Naive thymus-derived CD4-positive, alpha-beta T cell (primary cell): Measurements from ENCODE around the gene FAM185A. TPM values are rescaled to one million over a fixed set of nuclear protein-coding genes. Genes with fewer than 3 reads are reported as not detected.
"Not testable (repeated sequence)": the region's sequence is repeated elsewhere in the genome, so short reads cannot be mapped to it uniquely, and the experiment has no call there.

Experiments used
- ATAC-seq: fragments of 150-1000 bp; cut with Tn5 transposase; 2 replicates; pipeline ENCODE4 v1.10.0; 2021; ENCODE audit warnings: mild to moderate bottlenecking, moderate library complexity
- CTCF ChIA-PET: fragments of 350-600 bp; sonication (Branson Sonifier 250); formaldehyde crosslinking; loops from one replicate; lab custom pipeline; 2021; ENCODE audit warnings: antibody characterized with exemption; lab: Charles Lee
- POLR2A ChIA-PET: fragments of 350-600 bp; sonication (Branson Sonifier 250); formaldehyde crosslinking; loops from one replicate; lab custom pipeline; 2021; ENCODE audit warnings: antibody characterized with exemption, inconsistent platforms; lab: Charles Lee
- DNase-seq, 9 donors: peaks; one replicate each; pipeline versions ENCODE4 v3.0.0 to v3.0.0-alpha.2; 2020 to 2022; ENCODE audit warnings: mixed read lengths in 1 of 9
- H3K27ac ChIP-seq: one replicate; pipeline ENCODE4 v1.7.0; 2013; ENCODE audit warnings: mild to moderate bottlenecking, low read depth, low read length, moderate library complexity
- H3K27me3 ChIP-seq, 2 donors: one replicate each; pipeline ENCODE4 v1.7.0; 2013; ENCODE audit warnings: low read length in 2 of 2, mild to moderate bottlenecking in 2 of 2, moderate library complexity in 2 of 2; ENCODE audit not compliant: control insufficient read depth in 2 of 2, insufficient read depth in 2 of 2
- H3K36me3 ChIP-seq, 3 experiments: 1 replicate in 2 of 3; 2 replicates in 1 of 3; pipeline ENCODE4 v1.7.0; 2013; ENCODE audit warnings: low read length in 3 of 3, mild to moderate bottlenecking in 3 of 3, moderate library complexity in 1 of 3; ENCODE audit not compliant: insufficient read depth in 3 of 3, control insufficient read depth in 2 of 3
- H3K4me1 ChIP-seq, 2 donors: one replicate each; pipeline ENCODE4 v1.7.0; 2013; ENCODE audit warnings: low read length in 2 of 2, mild to moderate bottlenecking in 2 of 2, moderate library complexity in 1 of 2; ENCODE audit not compliant: control insufficient read depth in 2 of 2, insufficient read depth in 2 of 2
- H3K4me3 ChIP-seq: 2 replicates; pipeline ENCODE4 v1.7.0; 2013; ENCODE audit warnings: mild to moderate bottlenecking, low read length
- H3K9me3 ChIP-seq, 3 experiments: 1 replicate in 2 of 3; 2 replicates in 1 of 3; pipeline ENCODE4 v1.7.0; 2013; ENCODE audit warnings: low read length in 3 of 3; ENCODE audit not compliant: control insufficient read depth in 2 of 3
- H3K27ac Mint-ChIP-seq, 9 donors: one replicate each; pipeline ENCODE4 v1.8.0; 2020 to 2022; ENCODE audit warnings: mixed read lengths in 9 of 9, mild to moderate bottlenecking in 8 of 9, moderate library complexity in 5 of 9, inconsistent platforms in 2 of 9
- H3K27me3 Mint-ChIP-seq, 5 donors: one replicate each; pipeline ENCODE4 v1.8.0; 2021 to 2022; ENCODE audit warnings: mixed read lengths in 5 of 5, mild to moderate bottlenecking in 1 of 5
- H3K36me3 Mint-ChIP-seq, 5 donors: one replicate each; pipeline ENCODE4 v1.8.0; 2020 to 2022; ENCODE audit warnings: mixed read lengths in 5 of 5, mild to moderate bottlenecking in 3 of 5, inconsistent platforms in 1 of 5
- H3K4me1 Mint-ChIP-seq, 7 donors: one replicate each; pipeline ENCODE4 v1.8.0; 2020 to 2022; ENCODE audit warnings: mixed read lengths in 7 of 7, mild to moderate bottlenecking in 3 of 7, inconsistent platforms in 1 of 7
- H3K4me3 Mint-ChIP-seq, 10 donors: one replicate each; pipeline ENCODE4 v1.8.0; 2020 to 2022; ENCODE audit warnings: mild to moderate bottlenecking in 10 of 10, mixed read lengths in 10 of 10, moderate library complexity in 6 of 10, inconsistent platforms in 2 of 10
- H3K9me3 Mint-ChIP-seq, 11 donors: one replicate each; pipeline ENCODE4 v1.8.0; 2020 to 2022; ENCODE audit warnings: mixed read lengths in 11 of 11, mild to moderate bottlenecking in 4 of 11, inconsistent platforms in 1 of 11, moderate library complexity in 1 of 11
- intact Hi-C, 2 donors: fragments of 100-400 bp; cut with micrococcal nuclease; formaldehyde crosslinking; loops; one replicate each; pipeline ENCODE4 v1.15.1; 2023
- polyA plus RNA-seq, 2 donors: library from polyadenylated mRNA; unstranded; fragments of 300-500 nt; fragmentation: Illumina TruSeq; gene quantifications; one replicate each; pipeline ENCODE4 v1.2.3, GENCODE V29; 2021
- total RNA-seq, 6 experiments: library from RNA in 5 of 6; stranded (reverse) in 5 of 6; gene quantifications; 1 replicate in 5 of 6; 2 replicates in 1 of 6; pipeline ENCODE4 v1.2.3 and lab custom pipeline; 2021 to 2026

Gene FAM185A
- total and polyA plus RNA-seq, 7 experiments from 2014 or later: 6.2 to 12.8 (median 8.0) TPM

DNA sequence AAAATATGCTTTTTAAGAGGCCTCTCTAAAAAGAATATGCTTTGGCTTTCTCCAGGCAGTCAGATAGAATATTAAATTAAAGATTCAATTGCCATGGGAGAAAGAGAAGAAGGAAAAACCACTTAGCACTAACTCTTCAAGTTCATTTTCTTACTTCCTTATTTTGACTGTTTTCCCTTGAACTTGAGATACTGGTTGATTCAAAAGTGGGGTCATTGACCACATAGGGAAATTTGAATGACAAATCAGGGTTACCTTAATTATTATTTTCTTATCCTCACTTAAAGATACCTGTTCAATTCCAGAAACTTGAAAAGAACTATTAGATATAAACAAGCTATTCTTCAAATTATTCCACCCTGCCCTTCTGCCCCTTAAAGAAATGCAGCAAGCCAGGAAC, 27.4 kb downstream of the FAM185A start:
- H3K4me3 Mint-ChIP-seq, H3K36me3 ChIP-seq, H3K9me3 ChIP-seq, H3K27me3 ChIP-seq, ATAC-seq, intact Hi-C loops, POLR2A ChIA-PET, H3K27ac ChIP-seq, CTCF ChIA-PET, H3K27me3 Mint-ChIP-seq, H3K27ac Mint-ChIP-seq, DNase-seq, H3K4me1 ChIP-seq, H3K9me3 Mint-ChIP-seq, H3K4me1 Mint-ChIP-seq, H3K4me3 ChIP-seq: not testable (repeated sequence)
- H3K36me3 Mint-ChIP-seq: peaks cover 8 to 23% (median 12%) of the 10 kb centered on the region in 5 donors

- H3K27ac ChIP-seq, H3K4me1 ChIP-seq, H3K27ac Mint-ChIP-seq, H3K9me3 ChIP-seq, DNase-seq, H3K4me1 Mint-ChIP-seq, POLR2A ChIA-PET, intact Hi-C loops, CTCF ChIA-PET, H3K9me3 Mint-ChIP-seq, H3K27me3 ChIP-seq, H3K4me3 Mint-ChIP-seq, H3K4me3 ChIP-seq, H3K36me3 ChIP-seq, H3K27me3 Mint-ChIP-seq, ATAC-seq: not testable (repeated sequence)
- peaks cover 8 to 21% (median 12%) of the 10 kb centered on the region in 5 donors for H3K36me3 Mint-ChIP-seq
Measured at GRCh38 chr7:102778663-102779062, 29.9 kb downstream of the FAM185A start.

DNA sequence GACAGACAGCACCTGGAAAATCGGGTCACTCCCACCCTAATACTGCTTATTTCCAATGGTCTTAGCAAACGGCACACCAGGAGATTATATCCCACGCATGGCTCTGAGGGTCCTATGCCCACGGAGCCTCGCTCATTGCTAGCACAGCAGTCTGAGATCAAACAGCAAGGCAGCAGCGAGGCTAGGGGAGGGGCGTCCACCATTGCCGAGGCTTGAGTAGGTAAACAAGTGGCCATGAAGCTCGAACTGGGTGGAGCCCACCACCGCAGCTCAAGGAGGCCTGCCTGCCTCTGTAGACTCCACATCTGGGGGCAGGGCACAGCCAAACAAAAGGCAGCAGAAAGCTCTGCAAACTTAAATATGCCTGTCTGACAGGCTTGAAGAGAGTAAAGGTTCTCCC, 32.1 kb downstream of the FAM185A start:
- intact Hi-C loops: not testable (repeated sequence)

GRCh38 chr7:102788770-102789169, 40.0 kb downstream of the FAM185A start:
- peaks cover 0 to 17% (median 12%) of the 10 kb centered on the region in 5 donors for H3K36me3 Mint-ChIP-seq

More for the DNA sequence above, 32.1 kb downstream of the FAM185A start:
- H3K4me1 ChIP-seq, H3K27ac ChIP-seq, H3K4me3 Mint-ChIP-seq, CTCF ChIA-PET, H3K27me3 ChIP-seq, H3K27ac Mint-ChIP-seq, H3K4me1 Mint-ChIP-seq, H3K27me3 Mint-ChIP-seq, H3K9me3 ChIP-seq, POLR2A ChIA-PET, H3K36me3 ChIP-seq, H3K4me3 ChIP-seq, ATAC-seq, DNase-seq, H3K9me3 Mint-ChIP-seq: not testable (repeated sequence)
- peaks cover 8 to 16% (median 12%) of the 10 kb centered on the region in 5 donors for H3K36me3 Mint-ChIP-seq

GRCh38 chr7:102790364-102791100, 41.7 kb downstream of the FAM185A start:
- CTCF ChIA-PET, ATAC-seq, H3K4me1 ChIP-seq, H3K9me3 ChIP-seq, H3K27me3 Mint-ChIP-seq, H3K27ac Mint-ChIP-seq, DNase-seq, POLR2A ChIA-PET, H3K4me3 ChIP-seq, H3K36me3 ChIP-seq, H3K4me3 Mint-ChIP-seq, H3K27ac ChIP-seq, H3K27me3 ChIP-seq, intact Hi-C loops, H3K4me1 Mint-ChIP-seq: not testable (repeated sequence)
- H3K9me3 Mint-ChIP-seq: peaks cover 0 to 14% (median 0%) of the 10 kb centered on the region in 11 donors
- peaks cover 0 to 20% (median 15%) of the 10 kb centered on the region in 5 donors for H3K36me3 Mint-ChIP-seq

More at GRCh38 chr7:102788770-102789169, 40.0 kb downstream of the FAM185A start:
- ATAC-seq, H3K9me3 Mint-ChIP-seq, H3K4me1 Mint-ChIP-seq, POLR2A ChIA-PET, H3K36me3 ChIP-seq, H3K4me1 ChIP-seq, H3K27ac ChIP-seq, H3K27me3 Mint-ChIP-seq, CTCF ChIA-PET, DNase-seq, H3K9me3 ChIP-seq, H3K4me3 ChIP-seq, H3K27ac Mint-ChIP-seq, H3K27me3 ChIP-seq, H3K4me3 Mint-ChIP-seq, intact Hi-C loops: not testable (repeated sequence)

DNA sequence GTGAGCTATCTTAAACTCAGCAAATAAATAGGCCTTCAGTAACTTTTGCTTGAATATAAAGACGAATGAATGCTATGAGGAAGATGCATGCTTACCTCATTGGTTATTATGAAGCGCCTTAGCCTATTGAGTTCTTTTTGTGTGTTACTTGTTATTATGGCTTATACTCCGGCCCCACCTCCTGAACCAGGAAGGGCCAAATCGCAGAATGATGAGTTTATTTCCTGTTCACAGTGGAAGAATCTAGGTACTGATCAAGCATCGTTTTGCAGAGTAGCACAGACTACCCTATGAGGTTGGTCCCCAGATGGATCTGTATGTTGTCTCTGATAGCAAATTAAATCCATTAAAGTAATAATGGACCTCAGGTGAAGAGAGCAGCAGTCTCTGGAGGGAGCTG, 42.6 kb downstream of the FAM185A start:
- intact Hi-C loops, H3K4me1 Mint-ChIP-seq, H3K36me3 ChIP-seq, H3K4me1 ChIP-seq, H3K27me3 ChIP-seq, H3K4me3 Mint-ChIP-seq, H3K27me3 Mint-ChIP-seq, ATAC-seq, POLR2A ChIA-PET, H3K4me3 ChIP-seq, DNase-seq, H3K27ac Mint-ChIP-seq, H3K27ac ChIP-seq, CTCF ChIA-PET, H3K9me3 ChIP-seq: not testable (repeated sequence)
- peaks cover 0 to 25% (median 20%) of the 10 kb centered on the region in 5 donors for H3K36me3 Mint-ChIP-seq
- H3K9me3 Mint-ChIP-seq: peaks cover 0 to 19% (median 3%) of the 10 kb centered on the region in 11 donors

DNA sequence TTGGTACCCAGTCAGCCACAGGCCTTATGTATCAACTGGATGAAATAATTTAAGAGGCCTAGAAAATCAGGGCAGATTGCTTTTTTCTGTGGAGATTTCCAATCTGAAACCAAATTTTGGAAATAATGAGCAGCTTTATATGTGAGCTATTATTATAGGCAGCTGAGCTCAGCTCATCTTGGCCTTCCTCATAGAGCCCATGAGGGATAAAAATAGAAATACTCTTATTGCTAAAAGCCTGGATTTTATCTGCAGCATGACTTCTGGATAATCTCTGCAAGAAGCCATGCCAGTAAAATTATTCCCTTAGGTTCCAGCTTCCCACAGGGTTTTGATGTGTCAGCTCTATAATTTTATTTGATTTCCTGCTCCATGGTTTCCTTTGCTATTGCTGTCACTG, 43.0 kb downstream of the FAM185A start:
- Mint-ChIP-seq H3K9me3 (peaks cover 0 to 24% (median 6%) of the 10 kb centered on the region in 11 donors), H3K36me3 (peaks cover 0 to 29% (median 23%) of the 10 kb centered on the region in 5 donors)
- DNase-seq, H3K27ac Mint-ChIP-seq, H3K27me3 ChIP-seq, CTCF ChIA-PET, H3K9me3 ChIP-seq, POLR2A ChIA-PET, H3K27me3 Mint-ChIP-seq, H3K4me1 ChIP-seq, H3K36me3 ChIP-seq, H3K4me1 Mint-ChIP-seq, ATAC-seq, H3K27ac ChIP-seq, intact Hi-C loops, H3K4me3 Mint-ChIP-seq, H3K4me3 ChIP-seq: not testable (repeated sequence)
